Vagina (tissue), 2 donors: ENCODE results near the gene MRGPRD.

Experiments
- CTCF ChIP-seq, 3 experiments: fragments of 450-650 bp in 2 of 3; fragments of 200-600 bp in 1 of 3; sonication (generic) in 1 of 3; IDR thresholded peaks; one replicate each; pipeline ENCODE4 v1.5.1; 2017 to 2019; ENCODE audit warnings: antibody characterized with exemption in 3 of 3, mild to moderate bottlenecking in 2 of 3, moderate library complexity in 2 of 3
- POLR2A ChIP-seq, 2 donors: fragments of 450-650 bp; IDR thresholded peaks; one replicate each; pipeline ENCODE4 v1.6.1; 2017; ENCODE audit warnings: antibody characterized with exemption in 2 of 2, mild to moderate bottlenecking in 2 of 2, moderate library complexity in 2 of 2
- POLR2AphosphoS5 ChIP-seq, 2 donors: sonication (generic); formaldehyde crosslinking; IDR thresholded peaks; one replicate each; pipeline ENCODE4 v1.9.0; 2017; ENCODE audit warnings: antibody characterized with exemption in 2 of 2, mild to moderate bottlenecking in 2 of 2, low read depth in 1 of 2; ENCODE audit not compliant: insufficient read depth in 1 of 2

- TF ChIP-seq CTCF (IDR thresholded peaks at IDR 0.05) (no peak), POLR2A (IDR thresholded peaks at IDR 0.05) (no peak), POLR2AphosphoS5 (IDR thresholded peaks at IDR 0.05; ENCODE audit: insufficient read depth in 1 of 2, low read depth in 1 of 2) (no peak)
These were observed 37.2 kb upstream of the MRGPRD start for GRCh38 chr11:69017951-69018350.
